ENCODE data around the gene HAGHL.
"Not testable (repeated sequence)": the region's sequence is repeated elsewhere in the genome, so short reads cannot be mapped to it uniquely, and the experiment has no call there.

HAGHL gene

GRCh38 chr16:708959-709358 lies 17.9 kb upstream of the HAGHL start:
- FAIRE-seq: no peak

- no peak for FAIRE-seq
Measured at GRCh38 chr16:709566-710499, 17.1 kb upstream of the HAGHL start.

GRCh38 chr16:710500-711075 lies 16.3 kb upstream of the HAGHL start:
- no peak for FAIRE-seq

DNA sequence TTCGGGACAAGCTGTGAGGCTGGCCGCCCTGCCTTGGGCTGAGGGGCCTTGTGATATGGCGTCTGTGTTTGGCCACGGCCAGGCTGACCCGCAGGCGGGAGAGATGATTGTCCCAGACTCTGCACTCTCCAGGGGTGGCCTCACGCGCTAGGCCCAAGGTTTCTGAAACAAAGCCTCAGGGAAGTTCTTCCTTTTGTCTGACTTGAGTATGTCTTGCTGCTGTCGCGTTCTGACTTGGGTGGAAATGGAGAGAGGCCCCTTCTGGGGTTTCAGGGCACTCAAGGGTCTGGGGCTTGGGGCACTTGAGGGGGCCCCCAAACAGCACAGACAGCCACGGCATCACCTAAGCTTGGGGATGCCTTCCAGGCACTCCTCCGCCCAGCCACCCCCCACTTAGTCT lies 15.8 kb upstream of the HAGHL start:
- no peak for FAIRE-seq

- FAIRE-seq: no peak
Measured at GRCh38 chr16:711548-712320, 15.2 kb upstream of the HAGHL start.

DNA sequence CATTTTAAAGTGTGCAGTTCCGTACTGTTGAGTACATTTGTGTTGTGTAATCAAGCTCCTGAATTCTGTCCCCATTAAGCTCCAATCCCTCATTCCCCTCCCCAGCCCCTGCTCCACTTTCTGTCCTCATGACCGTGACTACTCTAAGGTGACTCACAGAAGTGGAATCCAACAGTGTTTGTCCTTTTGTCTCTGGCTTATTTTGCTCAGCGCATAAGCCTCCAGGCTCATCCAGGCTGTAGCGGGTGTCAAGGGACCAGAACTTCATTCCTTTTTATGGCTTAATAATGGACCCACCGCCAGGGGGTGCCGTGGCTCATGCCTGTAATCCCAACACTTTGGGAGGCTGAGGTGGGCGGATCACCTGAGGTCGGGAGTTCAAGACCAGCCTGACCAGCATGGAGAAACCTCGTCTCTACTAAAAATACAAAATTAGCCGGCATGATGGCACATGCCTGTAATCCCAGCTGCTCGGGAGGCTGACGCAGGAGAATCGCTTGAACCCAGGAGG lies 14.1 kb upstream of the HAGHL start:
- FAIRE-seq: not testable (repeated sequence)

DNA sequence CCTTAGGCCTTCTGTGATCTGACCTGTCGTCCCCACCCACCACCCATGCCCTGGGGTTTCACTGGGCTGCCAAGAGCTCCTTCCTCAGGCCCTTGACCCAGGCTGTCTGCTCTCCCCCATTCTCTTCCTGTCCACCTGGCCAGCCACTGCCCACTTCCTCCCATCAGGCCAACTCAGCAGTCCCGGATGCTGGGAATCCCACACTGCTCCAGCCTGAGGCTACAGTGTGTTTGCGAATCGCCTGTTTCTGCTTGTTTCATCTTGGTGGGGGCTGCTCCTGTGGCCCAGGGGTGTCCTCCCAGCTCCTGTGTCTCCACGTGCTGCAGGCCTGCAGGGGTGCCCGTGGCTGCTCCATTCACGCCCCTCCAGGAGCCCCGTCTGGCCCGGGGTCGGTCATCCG lies 12.8 kb upstream of the HAGHL start:
- FAIRE-seq: no peak

- FAIRE-seq: no peak
Measured at GRCh38 chr16:714558-715476, 12.1 kb upstream of the HAGHL start, which contains the start of gene METRN. TSS of gene METRN (plus strand) at chr16:715118. CDS start at chr16:715290, 172 bp downstream.

GRCh38 chr16:715477-716199 lies 11.3 kb upstream of the HAGHL start:
- FAIRE-seq: no peak

DNA sequence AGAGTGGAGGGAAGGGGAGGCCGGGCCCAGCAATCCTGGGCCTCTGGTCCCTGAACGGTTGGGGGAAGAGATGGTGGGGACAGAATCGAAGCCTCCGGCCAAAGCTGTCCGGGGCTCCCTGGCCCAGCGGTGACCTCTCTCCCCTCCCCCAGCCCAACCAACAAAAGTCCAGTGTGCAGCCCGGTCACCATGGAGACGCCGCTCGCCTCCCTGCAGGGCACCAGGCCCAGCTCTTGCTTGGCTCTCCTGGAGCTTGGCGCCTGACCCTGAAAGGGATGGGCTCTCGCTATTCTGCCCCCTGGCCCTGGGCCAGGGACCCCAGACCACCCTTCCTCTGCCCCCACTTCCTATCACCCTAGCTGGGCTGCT lies 10.7 kb upstream of the HAGHL start:
- no peak for FAIRE-seq

DNA sequence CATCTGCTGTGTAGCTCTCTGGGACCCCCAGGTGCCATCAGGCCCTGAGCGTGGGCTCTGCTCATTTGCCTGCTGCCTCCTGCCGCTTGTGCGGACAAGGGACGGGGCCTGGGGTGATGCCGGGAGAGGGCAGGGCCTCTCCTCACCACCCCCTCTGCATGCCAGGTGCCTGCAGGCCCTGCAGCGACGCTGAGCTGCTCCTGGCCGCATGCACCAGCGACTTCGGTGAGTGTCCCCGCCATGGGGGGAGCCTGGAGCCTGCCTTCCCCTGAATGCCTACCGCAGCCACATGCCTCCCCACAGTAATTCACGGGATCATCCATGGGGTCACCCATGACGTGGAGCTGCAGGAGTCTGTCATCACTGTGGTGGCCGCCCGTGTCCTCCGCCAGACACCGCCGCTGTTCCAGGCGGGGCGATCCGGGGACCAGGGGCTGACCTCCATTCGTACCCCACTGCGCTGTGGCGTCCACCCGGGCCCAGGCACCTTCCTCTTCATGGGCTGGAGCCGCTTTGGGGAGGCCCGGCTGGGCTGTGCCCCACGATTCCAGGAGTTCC lies 10.1 kb upstream of the HAGHL start:
- no peak for FAIRE-seq

DNA sequence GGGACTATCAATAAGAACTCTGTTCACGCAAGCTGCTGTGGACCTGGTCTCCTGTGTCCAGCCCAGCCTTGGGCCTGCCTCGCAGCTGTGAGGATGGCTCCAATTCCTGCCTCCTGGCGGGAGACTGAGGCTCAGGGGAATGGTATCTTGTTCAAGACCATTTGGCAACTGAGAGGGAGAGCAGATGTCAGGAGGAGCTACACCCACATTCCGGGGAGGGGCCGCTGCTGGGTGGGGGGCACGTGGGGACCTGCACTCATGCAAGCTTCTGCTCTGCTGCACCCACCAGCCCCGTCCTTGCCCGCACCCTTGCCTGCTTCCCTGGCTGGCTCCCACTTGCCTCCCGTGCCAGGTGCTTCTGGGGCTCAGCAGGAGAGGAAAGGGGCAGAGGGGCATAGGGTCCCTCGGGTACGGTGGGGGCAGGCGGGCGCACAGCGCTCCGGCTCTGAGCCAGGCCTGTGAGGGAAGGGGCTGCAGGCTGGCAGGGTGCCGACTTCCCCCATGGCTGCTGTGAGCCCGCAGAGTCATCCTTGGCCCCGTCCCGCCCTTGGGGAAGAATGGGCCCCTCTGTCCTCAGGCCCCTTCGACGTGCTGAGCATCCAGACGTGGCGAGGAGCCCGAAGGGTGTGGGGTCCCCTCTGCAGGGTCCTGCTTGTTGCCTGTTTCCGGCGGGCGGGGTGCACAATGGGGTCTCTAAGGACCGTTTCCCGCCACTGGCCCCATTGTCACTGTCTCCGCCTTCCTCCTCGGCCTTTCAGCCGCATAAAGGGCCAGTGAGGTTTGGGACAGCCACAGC lies 9.3 kb upstream of the HAGHL start:
- FAIRE-seq: no peak

DNA sequence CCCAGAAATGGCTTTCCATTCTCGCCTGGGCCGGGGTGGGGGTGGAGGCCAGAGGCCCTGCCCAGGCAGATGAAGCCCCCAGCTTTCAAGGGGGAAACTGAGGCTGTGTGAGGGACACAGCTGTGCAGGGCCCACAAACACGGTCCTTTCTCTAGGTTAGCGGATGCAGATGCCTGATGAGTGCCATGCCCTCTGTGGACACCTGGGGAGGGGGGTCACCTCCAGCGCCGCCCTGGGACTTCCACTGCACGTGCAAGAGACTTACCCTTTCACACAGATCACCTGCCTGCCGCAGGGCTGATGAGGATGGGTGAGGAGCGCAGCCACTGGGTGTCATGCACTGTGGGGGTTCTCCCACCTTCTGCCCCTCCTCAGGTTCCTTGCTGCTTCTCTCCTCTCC lies 8.5 kb upstream of the HAGHL start:
- no peak for FAIRE-seq

DNA sequence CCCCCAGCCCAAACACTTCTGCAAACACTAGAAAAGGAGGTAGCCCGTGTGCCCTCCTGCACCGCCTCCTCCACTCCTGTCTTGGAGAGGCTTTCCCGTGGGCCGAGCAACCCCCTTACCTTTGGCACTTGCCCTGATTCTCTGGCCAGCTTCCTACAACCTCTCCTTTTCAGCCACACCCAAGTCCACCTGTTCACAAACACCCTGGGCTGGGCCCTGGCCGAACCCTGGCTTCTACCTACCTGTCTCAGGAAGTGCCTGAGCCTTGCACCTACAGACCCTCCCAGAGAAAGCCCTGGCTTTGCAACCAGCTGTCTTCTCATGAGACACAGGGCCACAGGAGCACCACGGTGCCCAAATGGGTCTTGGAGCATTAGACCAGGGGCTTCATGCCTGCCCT lies 8.0 kb upstream of the HAGHL start:
- FAIRE-seq: no peak

GRCh38 chr16:719815-720446 lies 7.0 kb upstream of the HAGHL start:
- no peak for FAIRE-seq

DNA sequence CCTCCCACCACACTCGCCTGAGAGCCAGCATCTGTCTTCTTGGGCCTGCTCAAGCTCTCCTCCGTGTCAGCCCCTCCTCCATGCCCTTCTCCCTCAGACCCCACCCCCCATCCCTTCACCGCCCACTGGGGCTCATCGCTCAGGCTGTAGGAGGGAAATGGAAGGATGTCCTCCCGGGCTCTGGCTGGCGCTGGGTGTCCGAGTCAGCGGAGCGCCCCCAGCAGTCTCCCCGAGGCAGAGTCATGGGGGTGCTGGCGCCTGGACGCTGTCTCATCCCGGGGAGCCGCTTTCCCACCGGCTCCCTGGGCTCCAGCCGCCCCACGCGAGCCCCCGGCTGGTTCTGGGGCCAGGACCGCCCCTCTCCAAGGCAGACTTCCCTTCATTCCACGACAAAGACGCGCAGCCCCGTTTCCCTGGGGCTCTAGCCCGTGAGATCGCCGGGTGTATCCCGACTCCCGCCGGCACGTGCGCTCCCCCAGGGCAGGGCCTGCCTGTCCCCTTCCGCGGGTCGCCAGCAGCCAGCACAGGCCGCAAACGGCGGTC lies 6.4 kb upstream of the HAGHL start:
- FAIRE-seq: no peak

DNA sequence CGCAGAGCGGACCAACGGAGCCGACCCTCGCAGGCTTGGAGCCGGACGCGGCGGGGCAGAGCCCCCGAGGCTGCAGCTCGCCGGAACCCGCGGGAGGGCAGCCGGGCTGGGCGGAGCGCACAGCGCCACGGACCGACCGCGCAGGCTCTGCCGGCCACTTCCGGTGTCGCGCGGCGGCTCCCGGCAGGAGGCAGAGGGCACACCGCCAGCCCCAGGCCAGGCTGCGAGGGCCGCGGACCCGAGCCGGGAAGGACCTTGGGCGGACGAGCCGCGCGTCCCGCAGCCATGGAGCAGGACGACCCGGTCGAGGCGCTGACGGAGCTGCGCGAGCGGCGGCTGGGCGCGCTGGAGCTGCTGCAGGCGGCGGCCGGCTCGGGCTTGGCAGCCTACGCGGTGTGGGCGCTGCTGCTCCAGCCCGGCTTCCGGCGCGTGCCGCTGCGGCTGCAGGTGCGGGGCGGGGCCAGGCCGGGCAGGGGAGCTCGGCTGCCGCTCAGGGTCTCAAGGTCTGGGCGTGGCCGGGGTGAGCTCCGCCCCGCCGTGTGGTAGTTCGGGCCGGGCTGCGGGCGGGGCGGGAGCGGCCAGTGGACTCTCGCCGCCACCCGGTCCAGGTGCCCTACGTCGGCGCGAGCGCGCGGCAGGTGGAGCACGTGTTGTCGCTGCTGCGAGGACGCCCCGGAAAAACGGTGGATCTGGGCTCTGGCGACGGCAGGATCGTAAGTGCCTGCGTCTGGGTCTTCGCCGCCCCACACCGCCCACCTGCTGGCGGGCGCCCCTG lies 5.7 kb upstream of the HAGHL start, which contains the start of gene ANTKMT:
Gene ANTKMT, plus strand, starts transcription at position 157 of the 775 bp plus-strand sequence. Its CDS starts 129 bp downstream, at position 286.
- FAIRE-seq: no peak

DNA sequence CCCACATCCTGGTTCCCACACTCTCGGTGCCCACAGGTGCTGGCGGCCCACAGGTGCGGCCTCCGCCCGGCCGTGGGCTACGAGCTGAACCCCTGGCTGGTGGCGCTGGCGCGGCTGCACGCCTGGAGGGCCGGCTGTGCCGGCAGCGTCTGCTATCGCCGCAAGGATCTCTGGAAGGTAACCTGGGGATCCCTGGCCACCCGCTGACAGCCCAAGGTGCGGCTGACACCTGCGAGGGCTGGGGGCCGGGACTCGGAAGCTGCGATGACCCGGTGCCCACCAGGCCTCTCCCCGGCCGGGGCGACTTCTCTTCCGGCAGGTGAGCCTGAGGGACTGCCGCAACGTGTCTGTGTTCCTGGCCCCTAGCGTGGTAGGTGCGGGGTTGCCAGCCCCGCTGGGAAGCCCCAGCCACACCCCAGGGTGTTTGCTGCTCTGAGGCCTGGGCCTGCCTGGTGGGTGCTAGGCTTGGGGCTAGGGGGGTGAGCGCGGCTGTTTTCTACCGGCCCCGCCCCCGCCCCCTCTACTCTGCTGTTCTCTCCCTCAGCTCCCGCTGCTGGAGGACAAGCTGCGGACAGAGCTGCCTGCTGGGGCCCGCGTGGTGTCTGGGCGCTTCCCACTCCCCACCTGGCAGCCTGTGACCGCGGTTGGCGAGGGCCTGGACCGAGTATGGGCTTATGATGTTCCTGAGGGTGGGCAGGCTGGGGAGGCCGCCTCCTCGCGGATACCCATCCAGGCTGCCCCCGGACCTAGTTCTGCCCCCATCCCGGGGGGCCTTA lies 5.0 kb upstream of the HAGHL start:
- no peak for FAIRE-seq
